ENCODE results near the gene GINS2.

GRCh38 chr16:85637808-85638647, 50.7 kb downstream of the GINS2 start:
- TF ChIP-seq CTCF (IDR thresholded peaks at IDR 0.05) (peak in 3 of 6 experiments; percentile 23 to 35 (median 27)), POLR2A (IDR thresholded peaks at IDR 0.05) (peak in 1 of 2 donors; percentile 18)

Data from thyroid gland (tissue), 4 donors.